HG03354 (cell line): ENCODE data around the gene ROBO1.
"Not testable (repeated sequence)": the region's sequence is repeated elsewhere in the genome, so short reads cannot be mapped to it uniquely, and the experiment has no call there.

Source experiments
- ATAC-seq: cut with Tn5 transposase; IDR thresholded peaks from one replicate; pipeline ENCODE4 v1.9.1; 2021; ENCODE audit warnings: mild to moderate bottlenecking; ENCODE audit not compliant: unreplicated experiment, poor library complexity, severe bottlenecking

ROBO1 gene

GRCh38 chr3:78761126-78761525 lies 1006.7 kb downstream of the ROBO1 start:
- ATAC-seq = no peak

- ATAC-seq = no peak
Measured at GRCh38 chr3:78757731-78758130, 1010.1 kb downstream of the ROBO1 start.

GRCh38 chr3:78754066-78754743 lies 1013.6 kb downstream of the ROBO1 start:
- ATAC-seq = no peak

- ATAC-seq = no peak
Measured at GRCh38 chr3:78751266-78751665, 1016.5 kb downstream of the ROBO1 start.

- not testable (repeated sequence) for ATAC-seq
Measured at GRCh38 chr3:78750291-78750690, 1017.5 kb downstream of the ROBO1 start.

GRCh38 chr3:78749056-78749455 lies 1018.7 kb downstream of the ROBO1 start:
- ATAC-seq = no peak

GRCh38 chr3:78745847-78746246 lies 1022.0 kb downstream of the ROBO1 start:
- no peak for ATAC-seq

- ATAC-seq = no peak
Measured at GRCh38 chr3:78742491-78742890, 1025.3 kb downstream of the ROBO1 start.

- no peak for ATAC-seq
Measured at GRCh38 chr3:78742041-78742440, 1025.8 kb downstream of the ROBO1 start.

GRCh38 chr3:78741066-78741645 lies 1026.6 kb downstream of the ROBO1 start:
- ATAC-seq = no peak

GRCh38 chr3:78738833-78739232 lies 1029.0 kb downstream of the ROBO1 start:
- no peak for ATAC-seq

- ATAC-seq = no peak
Measured at GRCh38 chr3:78737988-78738387, 1029.8 kb downstream of the ROBO1 start.

- ATAC-seq = no peak
Measured at GRCh38 chr3:78736863-78737262, 1030.9 kb downstream of the ROBO1 start.

- no peak for ATAC-seq
Measured at GRCh38 chr3:78734048-78734637, 1033.7 kb downstream of the ROBO1 start.

GRCh38 chr3:78732893-78733292 lies 1034.9 kb downstream of the ROBO1 start:
- ATAC-seq = no peak

- ATAC-seq = no peak
Measured at GRCh38 chr3:78732471-78732870, 1035.3 kb downstream of the ROBO1 start.

GRCh38 chr3:78729946-78730345 lies 1037.9 kb downstream of the ROBO1 start:
- ATAC-seq = no peak

GRCh38 chr3:78728406-78729145 lies 1039.2 kb downstream of the ROBO1 start:
- no peak for ATAC-seq

GRCh38 chr3:78726545-78726944 lies 1041.3 kb downstream of the ROBO1 start:
- ATAC-seq = no peak

- ATAC-seq = no peak
Measured at GRCh38 chr3:78725703-78726246, 1042.0 kb downstream of the ROBO1 start.
